WI38 (cell line): ENCODE data around the gene UPF1.
"Not testable (repeated sequence)": the region's sequence is repeated elsewhere in the genome, so short reads cannot be mapped to it uniquely, and the experiment has no call there.

ENCODE experiments used
- H3K4me3 ChIP-seq: 2 replicates; pipeline ENCODE4 v1.5.1; 2011; ENCODE audit warnings: low read depth, mild to moderate bottlenecking, control low read depth, low read length
- CTCF ChIP-seq: IDR thresholded peaks from 2 replicates; pipeline ENCODE4 v1.5.1; 2012; ENCODE audit warnings: low read depth, mild to moderate bottlenecking, control low read depth, low read length

Gene UPF1

GRCh38 chr19:18800636-18801035 is 31.1 kb upstream of the UPF1 start:
- no peak overlapping the region for H3K4me3 ChIP-seq
- no peak for TF ChIP-seq CTCF

- H3K4me3 ChIP-seq = no peak overlapping the region
- no peak for TF ChIP-seq CTCF
Observed at GRCh38 chr19:18802354-18802753, 29.4 kb upstream of the UPF1 start.

GRCh38 chr19:18803550-18804138 is 28.1 kb upstream of the UPF1 start:
- H3K4me3 ChIP-seq = no peak overlapping the region
- TF ChIP-seq CTCF = no peak

- TF ChIP-seq CTCF = no peak
- no peak overlapping the region for H3K4me3 ChIP-seq
Observed at GRCh38 chr19:18804139-18804601, 27.6 kb upstream of the UPF1 start.

- no peak overlapping the region for H3K4me3 ChIP-seq
Observed at GRCh38 chr19:18804643-18805042, 27.1 kb upstream of the UPF1 start.

GRCh38 chr19:18807861-18808331 is 23.9 kb upstream of the UPF1 start:
- H3K4me3 ChIP-seq = no peak overlapping the region
- no peak for TF ChIP-seq CTCF

More at GRCh38 chr19:18804643-18805042, 27.1 kb upstream of the UPF1 start:
- TF ChIP-seq CTCF = no peak

GRCh38 chr19:18809149-18809868 is 22.4 kb upstream of the UPF1 start:
- no peak for TF ChIP-seq CTCF
- H3K4me3 ChIP-seq = no peak overlapping the region

GRCh38 chr19:18811638-18812037 is 20.1 kb upstream of the UPF1 start:
- not testable (repeated sequence) for H3K4me3 ChIP-seq
